HepG2 (cell line): Measurements from ENCODE around the gene JMJD8. TPM values are rescaled to one million over a fixed set of nuclear protein-coding genes. Genes with fewer than 3 reads are reported as not detected.
A peak's percentile ranks its signal among the peaks of the same experiment; 100 is the strongest.

ENCODE experiments used
- BORCS8-MEF2B ChIP-seq: sonication (generic); formaldehyde crosslinking; IDR thresholded peaks from 2 replicates; pipeline ENCODE4 v1.8.0; 2022; ENCODE audit warnings: mild to moderate bottlenecking, missing genetic modification reagents
- FOXA1 ChIP-seq, 2 experiments: fragments of 450-650 bp in 1 of 2; sonication (generic) in 1 of 2; formaldehyde crosslinking in 1 of 2; IDR thresholded peaks; 2 replicates each; pipeline versions ENCODE4 v1.4.0 to v1.6.1; 2016 to 2020; ENCODE audit warnings: missing genetic modification reagents in 1 of 2
- FOXP4 ChIP-seq: sonication (generic); formaldehyde crosslinking; IDR thresholded peaks from 2 replicates; pipeline ENCODE4 v1.4.0; 2020; ENCODE audit warnings: missing genetic modification reagents
- HDAC1 ChIP-seq: sonication (generic); formaldehyde crosslinking; IDR thresholded peaks from 2 replicates; pipeline ENCODE4 v1.5.1; 2020; ENCODE audit warnings: mild to moderate bottlenecking, missing genetic modification reagents
- HNRNPH1 ChIP-seq: fragments of 200-400 bp; formaldehyde crosslinking; optimal IDR thresholded peaks from 2 replicates; pipeline ENCODE3; 2017; ENCODE audit warnings: mild to moderate bottlenecking, low read depth, low read length
- LCORL ChIP-seq, 2 experiments: fragments of 450-650 bp in 1 of 2; sonication (generic) in 1 of 2; formaldehyde crosslinking in 1 of 2; IDR thresholded peaks; 2 replicates each; pipeline versions ENCODE4 v1.5.0 to v1.6.1; 2017 to 2020; ENCODE audit warnings: antibody characterized with exemption in 1 of 2, missing genetic modification reagents in 1 of 2
- MTF2 ChIP-seq: sonication (generic); formaldehyde crosslinking; IDR thresholded peaks from 2 replicates; pipeline ENCODE4 v1.5.0; 2020; ENCODE audit warnings: missing genetic modification reagents, borderline replicate concordance
- PAXIP1 ChIP-seq: sonication (generic); formaldehyde crosslinking; conservative IDR thresholded peaks from 2 replicates; pipeline ENCODE4 v1.4.0; 2020; ENCODE audit warnings: mild to moderate bottlenecking, missing genetic modification reagents, moderate library complexity
- TCF7L2 ChIP-seq: IDR thresholded peaks from 2 replicates; pipeline ENCODE4 v1.6.1; 2011; ENCODE audit warnings: mild to moderate bottlenecking, low read depth, low read length, moderate library complexity
- ZNF317 ChIP-seq: sonication (generic); formaldehyde crosslinking; IDR thresholded peaks from 2 replicates; pipeline ENCODE4 v1.5.0; 2020; ENCODE audit warnings: mild to moderate bottlenecking, missing genetic modification reagents
- ZNF549 ChIP-seq: sonication (generic); formaldehyde crosslinking; IDR thresholded peaks from 2 replicates; pipeline ENCODE4 v1.5.0; 2020; ENCODE audit warnings: missing genetic modification reagents
- ZNF557 ChIP-seq: sonication (generic); formaldehyde crosslinking; IDR thresholded peaks from 2 replicates; pipeline ENCODE4 v1.4.0; 2020; ENCODE audit warnings: missing genetic modification reagents
- ZNF7 ChIP-seq: IDR thresholded peaks from 2 replicates; pipeline ENCODE4 v1.6.1; 2016; ENCODE audit warnings: missing biosample characterization, missing genetic modification reagents
- ZNF780A ChIP-seq: sonication (generic); formaldehyde crosslinking; IDR thresholded peaks from 2 replicates; pipeline ENCODE4 v1.8.0; 2022; ENCODE audit warnings: mild to moderate bottlenecking, missing genetic modification reagents, moderate library complexity
- ZSCAN30 ChIP-seq: sonication (generic); formaldehyde crosslinking; IDR thresholded peaks from 2 replicates; pipeline ENCODE4 v1.5.0; 2020; ENCODE audit warnings: mild to moderate bottlenecking, missing genetic modification reagents
- ZZZ3 ChIP-seq: sonication (generic); formaldehyde crosslinking; IDR thresholded peaks from 2 replicates; pipeline ENCODE4 v1.4.0; 2020; ENCODE audit warnings: missing genetic modification reagents, mild to moderate bottlenecking, borderline replicate concordance
- polyA plus RNA-seq, 8 experiments: library from polyadenylated mRNA; depleted of rRNA in 3 of 8; stranded (reverse) in 7 of 8; unstranded in 1 of 8; fragments of >200 nt; fragmentation: Illumina TruSeq in 4 of 8; extraction: Trizol in 4 of 8; gene quantifications; 2 replicates each; pipeline versions ENCODE4 v1.2.1 to v1.2.3, GENCODE V29; 2011 to 2016; ENCODE audit warnings: low read depth in 4 of 8, missing spikeins in 1 of 8, mixed read lengths in 1 of 8; ENCODE audit not compliant: insufficient read depth in 1 of 8
- total RNA-seq, 5 experiments: library from RNA; depleted of rRNA; stranded (reverse); fragments of >200 nt; fragmentation: Illumina TruSeq; extraction: Trizol; gene quantifications; 2 replicates each; pipeline ENCODE4 v1.2.3, GENCODE V29; 2016; ENCODE audit warnings: low read depth in 1 of 5
- TF ChIP-seq, protein P1 (sequence below): sonication (generic); formaldehyde crosslinking; IDR thresholded peaks from 2 replicates; pipeline ENCODE4 v1.8.0; 2022; ENCODE audit warnings: mild to moderate bottlenecking, missing genetic modification reagents, moderate library complexity
- TF ChIP-seq, protein P2 (sequence below): sonication (generic); formaldehyde crosslinking; IDR thresholded peaks from 2 replicates; pipeline ENCODE4 v1.4.0; 2020; ENCODE audit warnings: missing genetic modification reagents
- TF ChIP-seq, protein P3 (sequence below): sonication (generic); formaldehyde crosslinking; IDR thresholded peaks from 2 replicates; pipeline ENCODE4 v1.4.0; 2020; ENCODE audit warnings: mild to moderate bottlenecking, missing genetic modification reagents, borderline replicate concordance

The JMJD8 gene
- total and polyA plus RNA-seq, 2 of the 13 experiments (the other 11 are each of a cell fraction or from before 2014, with no cell fraction given), result 2.6 to 11.8 TPM

DNA sequence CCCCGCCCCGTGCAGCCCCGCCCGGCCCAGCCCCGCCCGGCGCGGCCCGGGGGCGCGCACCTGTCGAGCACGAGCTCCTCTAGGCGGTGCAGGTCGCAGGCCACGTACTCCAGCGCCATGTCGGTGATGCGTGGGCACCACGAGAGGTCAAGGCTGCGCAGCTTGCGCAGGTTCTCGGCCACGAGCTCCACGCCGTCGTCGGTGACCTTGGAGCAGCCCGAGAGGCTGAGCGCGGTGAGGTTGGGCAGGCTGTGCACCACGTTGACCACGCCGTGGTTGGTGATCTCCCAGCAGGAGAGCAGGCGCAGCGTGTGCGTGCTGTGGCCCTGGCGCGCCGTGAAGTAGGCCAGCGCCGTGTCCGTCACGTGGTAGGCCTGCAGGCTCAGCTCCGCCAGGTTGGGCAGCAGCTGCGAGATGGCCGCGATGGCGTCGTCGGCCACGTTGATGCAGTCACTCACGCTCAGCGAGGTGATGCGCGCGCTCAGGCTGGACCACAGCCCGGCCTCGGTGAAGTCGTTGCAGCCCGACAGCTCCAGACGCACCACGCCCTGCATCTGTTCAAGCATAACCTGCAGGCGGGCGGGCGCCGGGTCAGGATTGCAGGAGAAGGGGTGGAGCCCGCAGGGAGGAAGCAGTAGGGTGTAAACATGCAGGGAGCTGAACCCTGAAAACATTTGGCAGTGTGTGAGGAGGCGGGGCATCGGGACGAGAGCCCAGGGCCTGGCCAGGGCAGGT, 11.4 kb upstream of the JMJD8 start (continued):
- TF ChIP-seq FOXA1 (IDR thresholded peaks at IDR 0.05) (no peak), FOXA1 (CRISPR knock-in tag; IDR thresholded peaks at IDR 0.05) (peak; percentile 28), LCORL (IDR thresholded peaks at IDR 0.05) (no peak), LCORL (CRISPR knock-in tag; IDR thresholded peaks at IDR 0.05) (no peak), PAXIP1 (no peak; the same call in 1 of the 2 replicates), HNRNPH1 (no peak), ZNF7 (no peak), ZZZ3 (CRISPR knock-in tag) (no peak), TCF7L2 (no peak), HDAC1 (CRISPR knock-in tag) (no peak), ZSCAN30 (CRISPR knock-in tag) (no peak), MTF2 (peak; percentile 94; the same call in 1 of the 2 replicates), ZNF557 (CRISPR knock-in tag) (no peak), ZNF317 (CRISPR knock-in tag) (0 out of 2 replicates have a peak, but pooled peaks have one; percentile 32), FOXP4 (CRISPR knock-in tag) (no peak), BORCS8-MEF2B (CRISPR knock-in tag) (peak; percentile 64; the same call in 1 of the 2 replicates), ZNF549 (CRISPR knock-in tag) (no peak), ZNF780A (CRISPR knock-in tag) (no peak; the same call in 1 of the 2 replicates)
- TF ChIP-seq, protein P1, sequence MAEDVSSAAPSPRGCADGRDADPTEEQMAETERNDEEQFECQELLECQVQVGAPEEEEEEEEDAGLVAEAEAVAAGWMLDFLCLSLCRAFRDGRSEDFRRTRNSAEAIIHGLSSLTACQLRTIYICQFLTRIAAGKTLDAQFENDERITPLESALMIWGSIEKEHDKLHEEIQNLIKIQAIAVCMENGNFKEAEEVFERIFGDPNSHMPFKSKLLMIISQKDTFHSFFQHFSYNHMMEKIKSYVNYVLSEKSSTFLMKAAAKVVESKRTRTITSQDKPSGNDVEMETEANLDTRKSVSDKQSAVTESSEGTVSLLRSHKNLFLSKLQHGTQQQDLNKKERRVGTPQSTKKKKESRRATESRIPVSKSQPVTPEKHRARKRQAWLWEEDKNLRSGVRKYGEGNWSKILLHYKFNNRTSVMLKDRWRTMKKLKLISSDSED (CRISPR knock-in tag), result peak; percentile 74; the same call in 1 of the 2 replicates
- TF ChIP-seq, protein P2, sequence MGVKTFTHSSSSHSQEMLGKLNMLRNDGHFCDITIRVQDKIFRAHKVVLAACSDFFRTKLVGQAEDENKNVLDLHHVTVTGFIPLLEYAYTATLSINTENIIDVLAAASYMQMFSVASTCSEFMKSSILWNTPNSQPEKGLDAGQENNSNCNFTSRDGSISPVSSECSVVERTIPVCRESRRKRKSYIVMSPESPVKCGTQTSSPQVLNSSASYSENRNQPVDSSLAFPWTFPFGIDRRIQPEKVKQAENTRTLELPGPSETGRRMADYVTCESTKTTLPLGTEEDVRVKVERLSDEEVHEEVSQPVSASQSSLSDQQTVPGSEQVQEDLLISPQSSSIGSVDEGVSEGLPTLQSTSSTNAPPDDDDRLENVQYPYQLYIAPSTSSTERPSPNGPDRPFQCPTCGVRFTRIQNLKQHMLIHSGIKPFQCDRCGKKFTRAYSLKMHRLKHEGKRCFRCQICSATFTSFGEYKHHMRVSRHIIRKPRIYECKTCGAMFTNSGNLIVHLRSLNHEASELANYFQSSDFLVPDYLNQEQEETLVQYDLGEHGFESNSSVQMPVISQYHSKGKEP (CRISPR knock-in tag), result no peak
- TF ChIP-seq, protein P3, sequence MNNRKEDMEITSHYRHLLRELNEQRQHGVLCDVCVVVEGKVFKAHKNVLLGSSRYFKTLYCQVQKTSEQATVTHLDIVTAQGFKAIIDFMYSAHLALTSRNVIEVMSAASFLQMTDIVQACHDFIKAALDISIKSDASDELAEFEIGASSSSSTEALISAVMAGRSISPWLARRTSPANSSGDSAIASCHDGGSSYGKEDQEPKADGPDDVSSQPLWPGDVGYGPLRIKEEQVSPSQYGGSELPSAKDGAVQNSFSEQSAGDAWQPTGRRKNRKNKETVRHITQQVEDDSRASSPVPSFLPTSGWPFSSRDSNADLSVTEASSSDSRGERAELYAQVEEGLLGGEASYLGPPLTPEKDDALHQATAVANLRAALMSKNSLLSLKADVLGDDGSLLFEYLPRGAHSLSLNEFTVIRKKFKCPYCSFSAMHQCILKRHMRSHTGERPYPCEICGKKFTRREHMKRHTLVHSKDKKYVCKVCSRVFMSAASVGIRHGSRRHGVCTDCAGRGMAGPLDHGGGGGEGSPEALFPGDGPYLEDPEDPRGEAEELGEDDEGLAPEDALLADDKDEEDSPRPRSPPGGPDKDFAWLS (CRISPR knock-in tag), result no peak
